Mesenchymal stem cell (in vitro differentiated cells and primary cell): ENCODE results near the gene THAP7.

Experiments
- DNase-seq: peaks from one replicate; pipeline ENCODE4 v3.0.0-alpha.2; 2013
- H2AFZ ChIP-seq: one replicate; pipeline ENCODE4 v1.6.1; 2013; ENCODE audit warnings: low read depth, mild to moderate bottlenecking, control low read depth, inconsistent platforms, low read length, moderate library complexity
- H2AK5ac ChIP-seq: 2 replicates; pipeline ENCODE4 v1.6.1; 2013; ENCODE audit warnings: low read length, moderate library complexity, mild to moderate bottlenecking, inconsistent platforms; ENCODE audit not compliant: severe bottlenecking
- H2BK120ac ChIP-seq: one replicate; pipeline ENCODE4 v1.6.1; 2013; ENCODE audit warnings: low read depth, mild to moderate bottlenecking, inconsistent platforms, low read length, moderate library complexity
- H2BK12ac ChIP-seq, 2 experiments: one replicate each; pipeline ENCODE4 v1.6.1; 2013; ENCODE audit warnings: inconsistent platforms in 2 of 2, low read length in 2 of 2, mild to moderate bottlenecking in 2 of 2, moderate library complexity in 2 of 2, control low read depth in 1 of 2
- H2BK15ac ChIP-seq: one replicate; pipeline ENCODE4 v1.6.1; 2013; ENCODE audit warnings: mild to moderate bottlenecking, low read depth, inconsistent platforms; ENCODE audit not compliant: poor library complexity, severe bottlenecking
- H2BK5ac ChIP-seq: 2 replicates; pipeline ENCODE4 v1.6.1; 2013; ENCODE audit warnings: low read depth, mild to moderate bottlenecking, low read length, control low read depth, inconsistent platforms; ENCODE audit not compliant: poor library complexity, severe bottlenecking
- H3K14ac ChIP-seq, 2 experiments: one replicate each; pipeline ENCODE4 v1.6.1; 2013; ENCODE audit warnings: inconsistent platforms in 2 of 2, low read length in 2 of 2, control low read depth in 1 of 2, mild to moderate bottlenecking in 1 of 2, moderate library complexity in 1 of 2
- H3K18ac ChIP-seq, 2 experiments: one replicate each; pipeline ENCODE4 v1.6.1; 2013; ENCODE audit warnings: inconsistent platforms in 2 of 2, low read length in 2 of 2, control low read depth in 1 of 2, low read depth in 1 of 2, mild to moderate bottlenecking in 1 of 2
- H3K23ac ChIP-seq, 2 experiments: one replicate each; pipeline ENCODE4 v1.6.1; 2013; ENCODE audit warnings: inconsistent platforms in 2 of 2, low read length in 2 of 2, mild to moderate bottlenecking in 2 of 2, moderate library complexity in 2 of 2, control low read depth in 1 of 2
- H3K27ac ChIP-seq: 2 replicates; pipeline ENCODE4 v1.5.1; 2013; ENCODE audit warnings: mild to moderate bottlenecking, moderate library complexity, low read length, control low read depth, inconsistent platforms; ENCODE audit not compliant: poor library complexity, severe bottlenecking
- H3K27me3 ChIP-seq, 2 experiments: 2 replicates each; pipeline versions ENCODE4 v1.6.1 to v1.7.0; 2013; ENCODE audit warnings: low read length in 2 of 2, mild to moderate bottlenecking in 2 of 2, moderate library complexity in 2 of 2, control low read depth in 1 of 2, inconsistent platforms in 1 of 2; ENCODE audit not compliant: control insufficient read depth in 1 of 2, insufficient read depth in 1 of 2
- H3K36me3 ChIP-seq, 2 experiments: 2 replicates each; pipeline versions ENCODE4 v1.6.1 to v1.7.0; 2013; ENCODE audit warnings: low read length in 2 of 2, control low read depth in 1 of 2, inconsistent platforms in 1 of 2, low read depth in 1 of 2, mild to moderate bottlenecking in 1 of 2; ENCODE audit not compliant: insufficient read depth in 2 of 2, control insufficient read depth in 1 of 2
- H3K4ac ChIP-seq, 2 experiments: one replicate each; pipeline ENCODE4 v1.6.1; 2013; ENCODE audit warnings: inconsistent platforms in 2 of 2, low read length in 2 of 2, mild to moderate bottlenecking in 2 of 2, moderate library complexity in 2 of 2, control low read depth in 1 of 2, low read depth in 1 of 2
- H3K4me1 ChIP-seq: 2 replicates; pipeline ENCODE4 v1.6.1; 2013; ENCODE audit warnings: low read depth, low read length, control low read depth; ENCODE audit not compliant: control insufficient read depth, insufficient read depth
- H3K4me2 ChIP-seq: 2 replicates; pipeline ENCODE4 v1.6.1; 2013; ENCODE audit warnings: low read length, mild to moderate bottlenecking, inconsistent platforms; ENCODE audit not compliant: poor library complexity, severe bottlenecking
- H3K4me3 ChIP-seq, 2 experiments: 2 replicates each; pipeline versions ENCODE4 v1.5.1 to v1.7.0; 2013; ENCODE audit warnings: low read length in 2 of 2, mild to moderate bottlenecking in 2 of 2, control low read depth in 1 of 2, low read depth in 1 of 2; ENCODE audit not compliant: insufficient read depth in 1 of 2
- H3K79me1 ChIP-seq: replicated peaks from 2 replicates; pipeline ENCODE4 v1.6.1; 2013; ENCODE audit warnings: mild to moderate bottlenecking, control low read depth, low read length, inconsistent platforms; ENCODE audit not compliant: poor library complexity, severe bottlenecking
- H3K9ac ChIP-seq: 2 replicates; pipeline ENCODE4 v1.7.0; 2013; ENCODE audit warnings: mild to moderate bottlenecking, low read length, moderate library complexity
- H3K9me3 ChIP-seq: 2 replicates; pipeline ENCODE4 v1.7.0; 2013; ENCODE audit warnings: mild to moderate bottlenecking, low read length; ENCODE audit not compliant: control insufficient read depth
- H4K8ac ChIP-seq: one replicate; pipeline ENCODE4 v1.6.1; 2013; ENCODE audit warnings: inconsistent platforms, mild to moderate bottlenecking, low read length, moderate library complexity
- H4K91ac ChIP-seq: one replicate; pipeline ENCODE4 v1.6.1; 2013; ENCODE audit warnings: mild to moderate bottlenecking, low read length, inconsistent platforms
- WGBS: methylation state at CpG from one replicate; pipeline ENCODE4 v1.1.7; 2013; ENCODE audit warnings: mixed read lengths; 5-methylcytosine and 5-hydroxymethylcytosine counted together

The THAP7 gene

GRCh38 chr22:20964799-20965103 is 37.2 kb downstream of the THAP7 start:
- Histone ChIP-seq H4K8ac (no peak overlapping the region), H3K27me3 (peaks cover 33 to 47% of the 10 kb centered on the region in 2 experiments), H3K9ac (no peak overlapping the region), H3K27ac (no peak overlapping the region), H3K4me1 (peaks cover 8% of the 10 kb centered on the region), H3K79me1 (no peaks in the 10 kb centered on the region), H2BK15ac (no peak overlapping the region), H3K4me2 (peak overlapping the region; percentile 85), H3K14ac (no peak overlapping the region), H2AFZ (no peak overlapping the region), H2BK12ac (no peak overlapping the region), H3K4me3 (peak overlapping the region in 1 of 2 experiments; percentile 53), H3K18ac (no peak overlapping the region), H4K91ac (no peak overlapping the region), H3K23ac (no peak overlapping the region), H2BK5ac (no peak overlapping the region), H3K36me3 (no peaks in the 10 kb centered on the region), H3K4ac (no peak overlapping the region), H2AK5ac (no peak overlapping the region), H3K9me3 (no peaks in the 10 kb centered on the region), H2BK120ac (no peak overlapping the region)
- DNase-seq: no peak
- WGBS: 12% methylated on average over 22 of the region's 28 CpGs

GRCh38 chr22:20964090-20964798 is 37.7 kb downstream of the THAP7 start:
- H3K4ac ChIP-seq: no peak overlapping the region
- H3K9me3 ChIP-seq: no peaks in the 10 kb centered on the region
- H2BK120ac ChIP-seq: no peak overlapping the region
- H2BK5ac ChIP-seq: no peak overlapping the region
- H2BK15ac ChIP-seq: no peak overlapping the region
- H3K23ac ChIP-seq: peak overlapping the region in 1 of 2 experiments; percentile 19
- H4K8ac ChIP-seq: peak overlapping the region; percentile 9
- 84% methylated on average over 4 of the region's 6 CpGs for WGBS
- H3K14ac ChIP-seq: no peak overlapping the region
- no peak overlapping the region for H4K91ac ChIP-seq
- peak overlapping the region; percentile 85 for H3K4me2 ChIP-seq
- no peak overlapping the region for H3K9ac ChIP-seq
- no peak overlapping the region for H2AFZ ChIP-seq
- H3K4me1 ChIP-seq: peaks cover 8% of the 10 kb centered on the region
- H2BK12ac ChIP-seq: no peak overlapping the region
- peak overlapping the region in 1 of 2 experiments; percentile 53 for H3K4me3 ChIP-seq
- DNase-seq: no peak
- no peaks in the 10 kb centered on the region for H3K36me3 ChIP-seq
- H3K79me1 ChIP-seq: no peaks in the 10 kb centered on the region
- no peak overlapping the region for H2AK5ac ChIP-seq
- peaks cover 33 to 47% of the 10 kb centered on the region in 2 experiments for H3K27me3 ChIP-seq
- no peak overlapping the region for H3K18ac ChIP-seq
- no peak overlapping the region for H3K27ac ChIP-seq

GRCh38 chr22:20963201-20964052 is 38.5 kb downstream of the THAP7 start:
- WGBS: 79% methylated on average over 7 of the region's 7 CpGs
- no peaks in the 10 kb centered on the region for H3K36me3 ChIP-seq
- no peak overlapping the region for H2BK5ac ChIP-seq
- H3K9me3 ChIP-seq: no peaks in the 10 kb centered on the region
- peak overlapping the region; percentile 9 for H4K8ac ChIP-seq
- peaks cover 33 to 47% of the 10 kb centered on the region in 2 experiments for H3K27me3 ChIP-seq
- H3K9ac ChIP-seq: no peak overlapping the region
- no peak overlapping the region for H4K91ac ChIP-seq
- no peak overlapping the region for H2AK5ac ChIP-seq
- no peak overlapping the region for H3K27ac ChIP-seq
- no peak for DNase-seq
- H3K4me1 ChIP-seq: peaks cover 8% of the 10 kb centered on the region
- H2BK120ac ChIP-seq: no peak overlapping the region
- no peaks in the 10 kb centered on the region for H3K79me1 ChIP-seq
- no peak overlapping the region for H3K14ac ChIP-seq
- no peak overlapping the region for H3K4ac ChIP-seq
- no peak overlapping the region for H2AFZ ChIP-seq
- no peak overlapping the region for H3K4me2 ChIP-seq
- no peak overlapping the region for H2BK15ac ChIP-seq
- H2BK12ac ChIP-seq: no peak overlapping the region
- H3K23ac ChIP-seq: peak overlapping the region in 1 of 2 experiments; percentile 19
- H3K4me3 ChIP-seq: no peak overlapping the region
- no peak overlapping the region for H3K18ac ChIP-seq

GRCh38 chr22:20962491-20962945 is 39.4 kb downstream of the THAP7 start:
- Histone ChIP-seq H3K4me3 (no peak overlapping the region), H3K9ac (no peak overlapping the region), H3K9me3 (no peaks in the 10 kb centered on the region), H3K27me3 (peaks cover 30 to 46% of the 10 kb centered on the region in 2 experiments), H3K18ac (no peak overlapping the region), H3K4ac (no peak overlapping the region), H2AFZ (no peak overlapping the region), H3K14ac (no peak overlapping the region), H4K91ac (no peak overlapping the region), H2AK5ac (no peak overlapping the region), H4K8ac (no peak overlapping the region), H2BK12ac (no peak overlapping the region), H3K79me1 (no peaks in the 10 kb centered on the region), H3K36me3 (no peaks in the 10 kb centered on the region), H3K23ac (no peak overlapping the region), H2BK5ac (no peak overlapping the region), H3K4me1 (peaks cover 16% of the 10 kb centered on the region), H3K4me2 (no peak overlapping the region), H2BK15ac (no peak overlapping the region), H3K27ac (no peak overlapping the region), H2BK120ac (no peak overlapping the region)
- DNase-seq: no peak
- 100% methylated on average over 1 of the region's 6 CpGs for WGBS
